ENCODE results near the gene CYBB.

Gene CYBB

GRCh38 chrX:37830371-37830770, 50.5 kb downstream of the CYBB start:
- no peak for DNase-seq (ENCODE audit: extremely low read depth, insufficient read length)
- no peaks in the 10 kb centered on the region for H3K36me3 ChIP-seq (ENCODE audit: control insufficient read depth, insufficient read depth, low read length)
- no peaks in the 10 kb centered on the region for H3K27me3 ChIP-seq (replicated peaks; ENCODE audit: control insufficient read depth, insufficient read depth, low read length)
- TF ChIP-seq, protein P1, sequence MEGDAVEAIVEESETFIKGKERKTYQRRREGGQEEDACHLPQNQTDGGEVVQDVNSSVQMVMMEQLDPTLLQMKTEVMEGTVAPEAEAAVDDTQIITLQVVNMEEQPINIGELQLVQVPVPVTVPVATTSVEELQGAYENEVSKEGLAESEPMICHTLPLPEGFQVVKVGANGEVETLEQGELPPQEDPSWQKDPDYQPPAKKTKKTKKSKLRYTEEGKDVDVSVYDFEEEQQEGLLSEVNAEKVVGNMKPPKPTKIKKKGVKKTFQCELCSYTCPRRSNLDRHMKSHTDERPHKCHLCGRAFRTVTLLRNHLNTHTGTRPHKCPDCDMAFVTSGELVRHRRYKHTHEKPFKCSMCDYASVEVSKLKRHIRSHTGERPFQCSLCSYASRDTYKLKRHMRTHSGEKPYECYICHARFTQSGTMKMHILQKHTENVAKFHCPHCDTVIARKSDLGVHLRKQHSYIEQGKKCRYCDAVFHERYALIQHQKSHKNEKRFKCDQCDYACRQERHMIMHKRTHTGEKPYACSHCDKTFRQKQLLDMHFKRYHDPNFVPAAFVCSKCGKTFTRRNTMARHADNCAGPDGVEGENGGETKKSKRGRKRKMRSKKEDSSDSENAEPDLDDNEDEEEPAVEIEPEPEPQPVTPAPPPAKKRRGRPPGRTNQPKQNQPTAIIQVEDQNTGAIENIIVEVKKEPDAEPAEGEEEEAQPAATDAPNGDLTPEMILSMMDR (IDR thresholded peaks at IDR 0.05; ENCODE audit: insufficient read depth, low read length, poor library complexity, severe bottlenecking), result no peak
- H3K4me3 ChIP-seq (replicated peaks; ENCODE audit: low read depth, low read length), result no peak overlapping the region

DNA sequence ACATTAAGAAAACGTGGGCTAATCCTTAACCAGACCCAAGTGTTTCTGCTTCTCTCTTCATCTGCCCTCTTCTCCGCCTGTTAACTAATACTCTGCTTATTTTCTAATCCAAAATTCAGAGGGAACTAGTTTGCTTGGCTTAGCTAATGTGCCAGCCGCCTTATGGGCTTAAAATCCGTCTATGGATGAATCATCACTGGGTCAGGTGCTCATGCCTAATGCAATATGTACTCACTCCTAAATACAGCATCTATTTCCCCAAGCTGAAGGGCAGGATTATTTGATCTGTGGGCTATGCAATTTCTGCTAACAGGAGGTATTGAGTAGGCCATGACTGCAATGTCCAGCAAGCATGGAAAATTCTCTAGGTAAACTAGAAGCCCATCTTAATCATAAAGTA, 55.1 kb downstream of the CYBB start:
- Histone ChIP-seq H3K27me3 (replicated peaks; ENCODE audit: control insufficient read depth, insufficient read depth, low read length) (no peaks in the 10 kb centered on the region), H3K4me3 (replicated peaks; ENCODE audit: low read depth, low read length) (no peak overlapping the region), H3K36me3 (ENCODE audit: control insufficient read depth, insufficient read depth, low read length) (no peaks in the 10 kb centered on the region)
- TF ChIP-seq, protein P1 (IDR thresholded peaks at IDR 0.05; ENCODE audit: insufficient read depth, low read length, poor library complexity, severe bottlenecking), result no peak
- no peak for DNase-seq (ENCODE audit: extremely low read depth, insufficient read length)

DNA sequence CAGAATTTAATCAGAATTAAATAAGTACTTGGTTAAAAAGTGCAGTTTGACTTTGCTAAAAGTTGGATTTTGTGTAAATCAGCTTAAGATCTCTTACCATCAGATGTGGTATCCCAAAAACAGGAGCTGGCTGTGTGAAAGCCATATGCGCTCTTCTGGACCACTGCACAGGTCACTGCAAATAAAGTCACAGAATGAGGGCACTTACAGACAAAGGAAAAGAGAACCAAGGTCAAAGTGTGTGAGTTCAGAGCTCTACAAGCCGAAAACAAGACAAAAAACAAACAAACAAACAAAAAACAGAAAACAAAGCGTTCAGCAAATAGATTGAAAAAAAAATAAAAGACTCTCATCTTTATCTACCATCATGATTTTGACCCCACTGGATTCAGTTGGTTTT, 61.1 kb downstream of the CYBB start:
- no peaks in the 10 kb centered on the region for H3K27me3 ChIP-seq (replicated peaks; ENCODE audit: control insufficient read depth, insufficient read depth, low read length)
- no peak overlapping the region for H3K4me3 ChIP-seq (replicated peaks; ENCODE audit: low read depth, low read length)
- TF ChIP-seq, protein P1 (IDR thresholded peaks at IDR 0.05; ENCODE audit: insufficient read depth, low read length, poor library complexity, severe bottlenecking), result no peak
- no peaks in the 10 kb centered on the region for H3K36me3 ChIP-seq (ENCODE audit: control insufficient read depth, insufficient read depth, low read length)
- DNase-seq (ENCODE audit: extremely low read depth, insufficient read length), result no peak

GRCh38 chrX:37844622-37845021, 64.8 kb downstream of the CYBB start:
- DNase-seq (ENCODE audit: extremely low read depth, insufficient read length), result no peak
- TF ChIP-seq, protein P1 (IDR thresholded peaks at IDR 0.05; ENCODE audit: insufficient read depth, low read length, poor library complexity, severe bottlenecking), result no peak
- Histone ChIP-seq H3K27me3 (replicated peaks; ENCODE audit: control insufficient read depth, insufficient read depth, low read length) (no peaks in the 10 kb centered on the region), H3K36me3 (ENCODE audit: control insufficient read depth, insufficient read depth, low read length) (no peaks in the 10 kb centered on the region), H3K4me3 (replicated peaks; ENCODE audit: low read depth, low read length) (no peak overlapping the region)

GRCh38 chrX:37846141-37846540, 66.3 kb downstream of the CYBB start:
- no peak for DNase-seq (ENCODE audit: extremely low read depth, insufficient read length)
- Histone ChIP-seq H3K27me3 (replicated peaks; ENCODE audit: control insufficient read depth, insufficient read depth, low read length) (no peaks in the 10 kb centered on the region), H3K4me3 (replicated peaks; ENCODE audit: low read depth, low read length) (no peak overlapping the region), H3K36me3 (ENCODE audit: control insufficient read depth, insufficient read depth, low read length) (no peaks in the 10 kb centered on the region)
- TF ChIP-seq, protein P1 (IDR thresholded peaks at IDR 0.05; ENCODE audit: insufficient read depth, low read length, poor library complexity, severe bottlenecking), result no peak

DNA sequence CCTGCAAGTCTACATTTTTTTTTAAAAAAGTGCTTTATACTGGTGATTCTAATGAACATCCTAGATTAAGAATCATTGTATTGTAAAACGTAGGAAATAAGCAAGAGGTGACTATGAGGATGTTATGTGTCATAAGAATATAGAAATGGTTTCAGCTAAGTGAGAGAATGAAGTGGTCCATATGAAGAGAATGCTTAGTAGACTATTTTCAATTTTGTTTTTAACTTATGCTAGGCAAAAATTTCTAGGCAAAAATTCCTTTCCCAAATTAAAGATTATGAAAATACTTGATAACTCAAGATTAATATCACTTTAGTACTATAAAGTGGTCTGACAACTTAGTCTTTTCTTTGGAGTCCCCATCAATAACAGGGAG, 66.7 kb downstream of the CYBB start:
- peak overlapping the region; percentile 76 for H3K4me3 ChIP-seq (replicated peaks; ENCODE audit: low read depth, low read length)
- no peak for DNase-seq (ENCODE audit: extremely low read depth, insufficient read length)
- TF ChIP-seq, protein P1 (IDR thresholded peaks at IDR 0.05; ENCODE audit: insufficient read depth, low read length, poor library complexity, severe bottlenecking), result no peak
- no peaks in the 10 kb centered on the region for H3K36me3 ChIP-seq (ENCODE audit: control insufficient read depth, insufficient read depth, low read length)
- no peaks in the 10 kb centered on the region for H3K27me3 ChIP-seq (replicated peaks; ENCODE audit: control insufficient read depth, insufficient read depth, low read length)

Measured in GM06990 (cell line).